Mucosa of rectum (tissue), 2 donors: ENCODE measurements around the gene HIGD1B.

Experiments
- H3K27ac ChIP-seq, 2 donors: one replicate each; pipeline ENCODE4 v1.7.0; 2013; ENCODE audit warnings: inconsistent platforms in 2 of 2, low read depth in 2 of 2, low read length in 2 of 2
- H3K27me3 ChIP-seq, 2 donors: one replicate each; pipeline ENCODE4 v1.7.0; 2013; ENCODE audit warnings: low read length in 2 of 2; ENCODE audit not compliant: control insufficient read depth in 2 of 2, insufficient read depth in 2 of 2
- H3K36me3 ChIP-seq, 2 donors: one replicate each; pipeline ENCODE4 v1.7.0; 2013; ENCODE audit warnings: low read length in 2 of 2; ENCODE audit not compliant: control insufficient read depth in 2 of 2, insufficient read depth in 2 of 2
- H3K4me1 ChIP-seq, 2 donors: one replicate each; pipeline ENCODE4 v1.7.0; 2013; ENCODE audit warnings: low read length in 2 of 2, mild to moderate bottlenecking in 1 of 2; ENCODE audit not compliant: control insufficient read depth in 2 of 2, insufficient read depth in 2 of 2
- H3K4me3 ChIP-seq, 2 donors: one replicate each; pipeline ENCODE4 v1.7.0; 2013; ENCODE audit warnings: low read length in 2 of 2
- H3K9ac ChIP-seq, 2 donors: one replicate each; pipeline ENCODE4 v1.7.0; 2013; ENCODE audit warnings: low read length in 2 of 2, low read depth in 1 of 2, mild to moderate bottlenecking in 1 of 2
- H3K9me3 ChIP-seq, 2 donors: one replicate each; pipeline ENCODE4 v1.7.0; 2013; ENCODE audit warnings: low read length in 2 of 2; ENCODE audit not compliant: control insufficient read depth in 2 of 2
- donor health status: healthy.
- donor health status: Normal muscosa, but diverticular disease.

HIGD1B gene

DNA sequence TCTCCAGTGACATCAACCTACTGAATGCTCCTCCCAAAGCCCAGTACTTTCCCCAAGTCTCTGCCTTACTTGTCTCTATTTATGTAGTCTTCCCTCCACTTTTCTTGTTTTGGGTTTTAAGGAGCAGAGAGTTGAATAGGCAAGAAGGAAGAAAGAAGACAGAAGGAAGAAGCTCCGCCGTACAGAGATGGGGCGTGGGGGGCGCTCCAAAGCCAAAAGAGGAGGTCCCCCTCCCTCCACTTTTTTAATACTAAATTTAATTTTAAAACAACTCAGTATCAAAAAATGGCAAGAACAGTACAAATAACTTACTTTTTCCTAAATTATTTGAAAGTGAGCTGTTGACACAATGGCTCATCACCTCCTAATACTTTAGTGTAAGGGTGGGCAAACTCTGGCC, 47.0 kb downstream of the HIGD1B start:
- no peaks in the 10 kb centered on the region for H3K27me3 ChIP-seq
- peaks cover 4 to 12% of the 10 kb centered on the region in 2 donors for H3K4me1 ChIP-seq
- no peak overlapping the region for H3K9ac ChIP-seq
- H3K27ac ChIP-seq = no peak overlapping the region
- H3K9me3 ChIP-seq = no peaks in the 10 kb centered on the region
- H3K36me3 ChIP-seq = peaks cover 3 to 29% of the 10 kb centered on the region in 2 donors
- H3K4me3 ChIP-seq = no peak overlapping the region

GRCh38 chr17:44898768-44899073, 51.0 kb downstream of the HIGD1B start:
- peak overlapping the region; percentile 72 to 100 for H3K9ac ChIP-seq
- H3K27ac ChIP-seq = peak overlapping the region; percentile 97 to 98
- no peaks in the 10 kb centered on the region for H3K27me3 ChIP-seq
- no peaks in the 10 kb centered on the region for H3K9me3 ChIP-seq
- H3K36me3 ChIP-seq = peaks cover 0 to 6% of the 10 kb centered on the region in 2 donors
- H3K4me3 ChIP-seq = peak overlapping the region; percentile 85 to 97
- H3K4me1 ChIP-seq = peaks cover 13 to 22% of the 10 kb centered on the region in 2 donors

- Histone ChIP-seq H3K9ac (peak within 1 kb of the TSS; percentile 72 to 100), H3K4me1 (peaks cover 13 to 22% of the 10 kb centered on the region in 2 donors), H3K4me3 (peak within 1 kb of the TSS; percentile 85 to 97)
These were observed 51.5 kb downstream of the HIGD1B start, which contains the start of gene EFTUD2 for GRCh38 chr17:44899074-44899782. TSS of gene EFTUD2 (minus strand) at chr17:44899445. CDS start at chr17:44894521, 4,924 bp downstream.

More at GRCh38 chr17:44899074-44899782, 51.5 kb downstream of the HIGD1B start, which contains the start of gene EFTUD2:
- Histone ChIP-seq H3K36me3 (peaks cover 0 to 6% of the 10 kb centered on the region in 2 donors), H3K27ac (peak within 1 kb of the TSS; percentile 97 to 98), H3K9me3 (no peaks in the 10 kb centered on the region), H3K27me3 (no peaks in the 10 kb centered on the region)
